ENCODE measurements around the gene AASDHPPT. TPM values are rescaled to one million over a fixed set of nuclear protein-coding genes. Genes with fewer than 3 reads are reported as not detected.

AASDHPPT gene
- total and polyA plus RNA-seq, 7 experiments from 2014 or later: 17.7 to 55.9 (median 33.2) TPM

- CTCF ChIA-PET: no interaction called here
- DNase-seq (no peak), ATAC-seq (no peak)
- Histone ChIP-seq H3K27ac (ENCODE audit: low read depth, low read length) (no peak overlapping the region), H3K36me3 (ENCODE audit: control insufficient read depth in 2 of 3, insufficient read depth in 3 of 3, low read length in 3 of 3) (no peaks in the 10 kb centered on the region), H3K4me3 (ENCODE audit: low read length) (no peak overlapping the region), H3K9me3 (ENCODE audit: control insufficient read depth in 2 of 3, low read length in 3 of 3) (no peaks in the 10 kb centered on the region), H3K27me3 (ENCODE audit: control insufficient read depth in 2 of 2, insufficient read depth in 2 of 2, low read length in 2 of 2) (no peaks in the 10 kb centered on the region), H3K4me1 (ENCODE audit: control insufficient read depth in 2 of 2, insufficient read depth in 2 of 2, low read length in 2 of 2) (no peaks in the 10 kb centered on the region)
- POLR2A ChIA-PET: no interaction called here
- H3K4me3 Mint-ChIP-seq: no peak overlapping the region
- peaks cover 0 to 5% (median 0%) of the 10 kb centered on the region in 11 donors for H3K9me3 Mint-ChIP-seq
- no peaks in the 10 kb centered on the region for H3K4me1 Mint-ChIP-seq
- no peak overlapping the region for H3K27ac Mint-ChIP-seq
- intact Hi-C loops (cut with micrococcal nuclease): no loop called here
- H3K36me3 Mint-ChIP-seq: no peaks in the 10 kb centered on the region
- peaks cover 0 to 51% (median 24%) of the 10 kb centered on the region in 5 donors for H3K27me3 Mint-ChIP-seq
These were observed 60.3 kb downstream of the AASDHPPT start for GRCh38 chr11:106137758-106138157.

Other genes with a start within 250 kb of the AASDHPPT start
- 10 to 100 TPM in 3 of 5 experiments, 1 to 10 TPM in 2; 4.7 to 18.7 (median 15.3) TPM for gene MSANTD4, start 55.4 kb upstream of the AASDHPPT start, total RNA-seq
- gene MSANTD4, start 55.4 kb upstream of the AASDHPPT start, polyA plus RNA-seq: 1 to 10 TPM; 3.9 to 7.8 TPM
- gene KBTBD3, start 315 bp upstream of the AASDHPPT start, total RNA-seq: 10 to 100 TPM in 2 of 5 experiments, 1 to 10 TPM in 3; 5.1 to 16.6 (median 7.3) TPM
- gene KBTBD3, start 315 bp upstream of the AASDHPPT start, polyA plus RNA-seq: 1 to 10 TPM; 3.4 to 6.7 TPM